HG03565 (cell line): ENCODE data around the gene FKBP6.
"Not testable (repeated sequence)": the region's sequence is repeated elsewhere in the genome, so short reads cannot be mapped to it uniquely, and the experiment has no call there.

Experiments used
- ATAC-seq: cut with Tn5 transposase; IDR thresholded peaks from one replicate; pipeline ENCODE4 v1.9.1; 2021; ENCODE audit warnings: mild to moderate bottlenecking, moderate library complexity; ENCODE audit not compliant: unreplicated experiment

Gene FKBP6

GRCh38 chr7:73323434-73324080 lies 4.4 kb upstream of the FKBP6 start:
- ATAC-seq, result not testable (repeated sequence)

DNA sequence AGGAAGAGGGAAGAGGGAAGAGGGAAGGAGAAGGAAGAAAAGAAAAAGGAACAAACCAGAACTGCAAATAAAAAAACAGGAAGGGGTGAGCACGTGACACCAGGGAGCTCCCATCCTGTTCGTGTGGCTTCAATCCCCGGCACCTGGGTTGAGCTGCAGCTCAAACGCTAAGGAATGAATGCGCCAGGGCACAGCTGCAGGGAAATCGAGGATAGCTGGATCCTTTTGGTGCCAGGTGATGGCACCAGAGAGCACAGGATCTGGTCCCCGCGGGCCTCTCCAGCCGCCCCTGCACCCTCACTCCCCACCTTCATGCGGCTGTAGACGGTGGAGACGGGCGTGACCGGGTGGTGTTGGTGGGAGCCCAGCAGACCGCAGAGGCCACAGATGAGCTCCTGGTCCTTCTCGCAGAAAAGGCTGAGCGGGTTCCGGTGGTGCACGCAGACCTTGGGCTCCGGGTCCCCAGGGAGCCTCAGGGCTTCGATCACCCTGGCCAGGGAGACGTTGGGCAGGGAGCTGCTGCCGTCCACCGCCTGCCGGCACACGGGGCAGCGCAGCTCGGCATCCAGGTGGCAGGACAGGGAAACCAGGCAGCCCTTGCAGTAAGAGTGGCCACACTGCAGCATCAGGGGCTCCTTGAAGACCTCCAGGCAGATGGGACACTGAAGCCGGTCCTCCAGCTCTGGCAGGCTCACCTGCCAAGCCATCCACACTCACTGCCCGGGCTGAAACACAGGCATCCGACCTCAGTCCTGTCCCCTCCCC lies 3.7 kb upstream of the FKBP6 start:
- ATAC-seq, result not testable (repeated sequence)

GRCh38 chr7:73325424-73325823 lies 2.5 kb upstream of the FKBP6 start:
- ATAC-seq, result not testable (repeated sequence)

GRCh38 chr7:73327449-73327848 lies 512 bp upstream of the FKBP6 start:
- not testable (repeated sequence) for ATAC-seq

DNA sequence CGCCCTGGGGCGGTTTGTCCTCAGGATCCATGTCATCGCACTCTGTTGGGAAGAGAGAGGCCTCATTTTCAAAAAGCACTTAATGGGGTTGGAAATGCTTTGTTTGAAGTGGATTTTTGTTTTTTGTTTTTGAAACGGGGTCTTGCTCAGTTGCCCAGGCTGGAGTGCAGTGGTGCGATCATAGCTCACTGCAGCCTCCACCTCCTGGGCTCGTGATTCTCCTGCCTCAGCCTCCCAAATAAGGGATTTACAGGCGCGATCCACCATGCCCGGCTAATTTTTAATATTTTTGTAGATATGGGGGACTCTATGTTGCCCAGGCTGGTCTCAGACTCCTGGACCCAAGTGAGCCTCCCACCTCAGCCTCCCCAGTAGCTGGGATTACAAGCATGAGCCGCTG lies 735 bp downstream of the FKBP6 start:
- no peak for ATAC-seq

DNA sequence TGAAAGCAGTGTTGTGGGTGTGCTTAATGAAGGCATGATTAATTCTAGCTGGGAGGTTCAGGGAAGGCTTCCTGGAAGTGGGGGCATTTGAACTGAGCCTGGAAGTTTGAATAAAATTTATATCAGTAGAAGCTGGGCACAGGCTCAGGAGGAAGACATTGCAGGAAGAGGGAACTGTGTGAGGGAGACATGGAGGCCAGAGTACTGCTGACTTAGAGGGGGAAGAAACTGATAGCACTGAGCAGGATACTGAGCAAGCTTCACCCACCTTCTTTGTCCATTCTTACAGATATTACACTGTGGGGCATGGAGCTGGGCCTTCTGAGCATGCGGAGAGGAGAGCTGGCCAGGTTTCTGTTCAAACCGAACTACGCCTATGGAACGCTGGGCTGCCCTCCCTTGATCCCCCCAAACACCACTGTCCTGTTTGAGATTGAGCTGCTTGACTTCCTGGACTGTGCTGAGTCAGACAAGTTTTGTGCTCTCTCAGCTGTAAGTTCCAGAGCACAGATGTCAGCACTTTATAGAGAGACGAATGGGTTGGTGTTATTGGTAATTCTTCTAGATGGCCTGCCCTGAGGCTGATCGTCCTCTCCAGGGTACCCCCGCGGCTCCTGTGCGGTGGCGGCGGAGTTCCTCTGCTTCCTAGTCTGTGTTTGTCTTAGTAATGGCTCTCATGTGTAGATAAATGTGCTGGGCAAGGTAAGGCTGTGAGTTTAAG lies 2.1 kb downstream of the FKBP6 start:
- ATAC-seq, result no peak

DNA sequence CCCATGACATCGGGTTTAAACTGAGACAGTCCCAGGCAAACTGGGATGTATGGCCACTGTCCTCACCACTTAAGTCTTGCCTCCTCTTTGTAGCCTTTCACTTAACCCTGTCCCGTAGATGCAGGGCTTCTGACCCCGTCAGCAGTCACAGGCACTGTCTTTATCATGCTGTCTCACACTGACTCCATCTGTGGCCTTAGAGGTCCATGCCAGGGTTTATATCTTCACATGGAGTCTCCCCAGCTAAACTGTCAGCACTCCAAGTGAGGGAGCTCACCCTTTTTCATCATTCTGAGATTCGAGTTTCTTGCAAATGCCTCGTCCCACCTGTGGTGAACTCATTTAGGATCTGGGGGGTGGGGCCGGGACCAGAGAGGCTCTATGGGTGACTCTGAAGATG lies 2.8 kb downstream of the FKBP6 start:
- ATAC-seq, result no peak

DNA sequence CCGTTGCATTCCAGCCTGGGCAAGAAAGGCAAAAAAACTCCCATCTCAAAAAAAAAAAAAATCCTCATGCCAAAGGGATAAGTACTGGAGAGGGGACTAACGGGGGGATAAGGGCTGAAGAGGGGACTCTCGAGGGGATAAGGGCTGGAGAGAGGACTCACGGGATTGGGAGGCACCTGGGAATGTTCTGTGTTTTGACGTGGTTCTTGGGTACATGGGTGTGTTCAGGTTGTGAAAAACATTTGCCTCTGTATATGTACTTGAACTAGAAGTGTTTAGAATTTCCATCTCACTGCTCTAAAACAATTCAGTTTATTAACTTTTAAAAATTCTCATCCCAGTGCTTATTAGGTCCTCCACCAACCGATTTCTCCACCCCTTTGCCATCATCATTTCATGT lies 4.5 kb downstream of the FKBP6 start:
- ATAC-seq, result no peak

DNA sequence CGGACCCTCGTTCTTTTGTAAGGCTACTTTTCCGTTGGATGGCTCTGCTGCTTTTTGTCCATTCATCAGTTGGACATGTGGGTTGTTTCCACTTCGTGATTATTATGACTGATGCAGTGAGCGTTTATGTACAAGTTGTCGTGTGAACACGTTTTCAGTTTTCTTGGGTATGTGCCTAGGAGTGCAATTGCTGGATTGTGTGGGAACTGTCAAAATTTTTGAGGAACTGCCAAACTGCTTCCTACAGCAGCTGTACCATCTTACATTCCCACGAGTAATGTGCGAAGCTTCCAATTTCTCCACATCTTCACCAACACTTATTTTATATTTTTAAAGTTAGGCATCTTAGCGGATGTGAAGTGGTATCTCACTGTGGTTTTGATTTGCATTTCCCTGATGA lies 10.4 kb downstream of the FKBP6 start:
- ATAC-seq, result no peak

- no peak for ATAC-seq
Observed at GRCh38 chr7:73340514-73340913, 12.6 kb downstream of the FKBP6 start.

DNA sequence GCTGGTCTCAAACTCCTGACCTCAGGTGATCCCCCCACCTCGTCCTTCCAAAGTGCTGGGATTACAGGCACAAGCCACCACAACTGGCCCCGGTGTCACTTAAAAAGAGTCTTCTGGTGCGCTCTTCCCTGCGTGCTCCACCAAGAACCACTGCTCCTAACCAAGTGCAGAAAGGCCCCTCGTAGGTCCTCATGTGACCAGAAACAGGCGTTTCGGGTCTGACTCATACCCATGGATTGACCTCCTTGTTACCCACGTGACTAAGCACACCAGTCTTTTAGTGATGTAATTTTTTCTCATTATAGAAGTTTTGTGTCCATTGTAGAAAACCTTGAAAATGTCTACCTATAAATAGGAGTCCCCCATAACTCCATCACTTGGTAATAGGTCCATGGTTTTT lies 13.9 kb downstream of the FKBP6 start:
- ATAC-seq, result no peak

DNA sequence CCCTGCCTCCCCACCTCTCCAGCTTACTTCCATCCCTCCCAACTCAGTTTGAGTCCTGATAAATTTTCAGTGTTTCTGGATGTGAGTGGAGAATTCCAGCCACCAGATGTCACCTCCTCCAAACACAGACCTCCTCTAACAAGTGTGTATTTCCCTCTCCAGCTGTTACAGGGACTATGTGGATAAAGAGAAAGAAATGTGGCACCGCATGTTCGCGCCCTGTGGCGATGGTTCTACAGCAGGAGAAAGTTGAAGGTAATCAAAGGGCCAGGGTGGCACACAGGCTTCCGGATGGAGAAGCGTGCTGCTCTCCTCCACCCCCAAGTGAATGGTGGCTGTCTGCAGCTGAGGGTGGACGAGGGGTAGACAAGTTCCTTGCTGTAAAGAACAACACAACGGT lies 14.7 kb downstream of the FKBP6 start:
- ATAC-seq, result no peak

DNA sequence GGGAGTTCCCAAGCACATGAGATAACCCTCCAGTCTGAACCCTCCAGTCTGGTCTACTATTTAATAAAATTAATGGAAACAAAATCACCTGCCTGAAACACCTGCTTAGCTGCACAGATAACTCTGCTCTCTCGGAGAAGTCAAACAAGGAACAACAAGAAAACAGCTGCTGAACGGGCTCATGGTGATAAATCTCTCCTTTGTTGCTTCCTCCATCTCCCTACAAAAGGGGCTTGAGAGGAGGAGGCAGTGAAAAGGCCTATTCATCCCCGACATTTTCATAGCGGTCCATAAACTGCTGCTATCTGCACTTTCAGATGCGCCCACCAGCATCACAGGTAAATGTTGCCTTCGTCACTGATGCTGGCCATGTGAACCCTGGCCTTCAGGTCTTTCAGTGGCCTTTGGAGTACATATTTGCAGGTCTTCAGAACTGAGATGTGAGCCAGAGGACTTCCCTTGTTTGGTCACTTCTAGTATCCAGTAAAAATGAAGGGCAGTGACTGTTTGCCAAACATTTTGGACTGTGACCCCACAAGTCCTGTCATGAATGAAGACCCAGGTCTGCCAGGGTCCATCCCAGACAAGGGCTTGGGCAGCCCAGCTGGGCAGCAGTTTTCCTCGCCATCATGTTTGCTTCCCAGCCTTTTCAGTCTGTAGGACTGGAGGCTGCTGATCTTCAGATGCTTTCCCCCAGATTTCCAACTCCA lies 15.9 kb downstream of the FKBP6 start:
- no peak for ATAC-seq

GRCh38 chr7:73345538-73345937 lies 17.6 kb downstream of the FKBP6 start:
- no peak for ATAC-seq

DNA sequence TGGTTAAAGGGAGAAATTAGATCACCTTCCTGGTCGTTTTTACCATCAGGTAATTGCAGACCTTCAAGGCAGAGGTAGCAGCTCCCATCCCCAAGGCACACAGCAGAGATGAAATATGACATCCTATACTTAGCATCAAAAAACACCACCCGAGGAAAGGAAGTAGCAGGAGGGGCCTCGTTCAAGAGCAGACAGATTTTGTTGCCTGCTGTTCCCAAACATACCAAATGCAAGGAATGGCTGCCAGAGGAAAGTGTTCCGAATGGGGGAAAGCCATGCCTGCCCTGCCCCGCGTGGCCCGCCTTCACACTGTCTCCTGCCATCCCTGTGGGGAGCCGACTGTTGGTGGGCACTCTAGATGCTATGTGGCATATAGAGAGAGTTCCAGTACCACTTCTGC lies 18.0 kb downstream of the FKBP6 start:
- no peak for ATAC-seq

GRCh38 chr7:73349763-73350162 lies 21.8 kb downstream of the FKBP6 start:
- no peak for ATAC-seq

- no peak for ATAC-seq
Observed at GRCh38 chr7:73350306-73351068, 22.5 kb downstream of the FKBP6 start.

DNA sequence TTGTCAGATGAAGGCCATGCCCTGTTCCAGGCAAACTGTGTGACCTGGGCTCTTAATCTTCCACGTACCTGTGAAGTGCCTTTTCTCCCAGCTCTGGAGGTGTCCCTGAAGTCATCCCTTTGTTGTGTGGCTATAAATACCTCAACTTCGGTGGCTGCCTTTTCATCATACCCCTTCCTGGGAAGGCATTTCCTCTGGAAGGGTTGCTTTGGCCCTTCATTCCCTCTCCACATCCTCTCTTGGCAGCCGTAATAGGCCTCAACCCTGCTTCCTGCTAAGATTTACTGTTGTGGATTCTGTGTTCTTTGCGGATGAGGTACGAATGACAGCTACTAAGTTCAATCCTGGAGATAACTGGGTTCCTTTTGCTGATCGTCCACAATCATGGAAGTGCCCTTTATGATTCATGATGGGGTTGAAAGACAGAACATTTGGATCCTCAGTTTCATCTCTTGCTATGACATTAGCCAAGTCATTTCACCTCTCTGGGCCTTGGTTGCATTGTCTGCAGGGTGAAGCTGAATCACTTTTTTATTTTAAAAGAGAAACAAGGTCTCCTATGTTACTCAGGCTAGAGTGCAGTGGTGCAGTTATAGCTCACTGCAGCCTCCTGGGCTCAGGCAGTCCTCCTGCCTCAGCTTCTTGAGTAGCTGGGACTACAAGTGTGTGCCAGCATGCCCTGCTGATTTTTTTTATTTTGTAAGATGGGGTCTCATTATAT lies 23.6 kb downstream of the FKBP6 start:
- ATAC-seq, result no peak

DNA sequence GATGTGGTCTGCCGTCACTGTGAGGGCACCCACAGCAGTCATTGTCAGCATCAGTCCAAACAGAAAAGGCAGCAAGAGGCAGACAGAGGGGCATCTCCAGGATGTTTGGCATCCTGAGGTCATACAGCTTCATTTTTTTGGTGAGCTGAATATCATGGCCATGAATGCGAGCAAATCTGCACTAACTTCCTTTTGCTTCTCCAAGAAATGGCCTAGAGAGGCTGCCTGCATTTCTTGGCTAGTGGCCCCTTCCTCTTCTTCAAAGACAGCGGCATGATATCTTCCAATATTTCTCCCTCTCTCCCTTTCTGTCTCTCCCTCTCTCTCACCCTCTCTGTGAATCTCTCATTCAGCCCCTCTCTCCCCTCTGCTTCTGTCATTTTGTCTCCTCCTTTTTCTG lies 24.8 kb downstream of the FKBP6 start:
- no peak for ATAC-seq

DNA sequence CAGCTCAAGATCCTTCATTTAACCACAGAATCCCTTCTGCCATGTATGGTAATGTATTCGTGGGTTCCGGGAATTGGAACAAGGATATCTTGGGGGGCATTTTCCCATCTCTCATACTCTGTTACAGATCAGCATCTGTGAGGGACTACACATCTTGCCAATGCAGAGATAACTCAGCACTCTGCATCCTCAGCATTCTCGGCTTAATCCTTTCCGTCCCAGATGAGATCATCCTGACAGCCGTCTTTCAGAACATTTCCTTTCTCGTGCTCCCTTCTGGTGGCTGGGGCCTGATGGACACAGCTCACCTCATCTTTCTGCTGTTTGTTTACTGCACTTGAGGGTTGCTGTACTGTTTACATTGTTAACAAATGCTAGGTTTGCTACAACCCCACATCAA lies 25.3 kb downstream of the FKBP6 start:
- ATAC-seq, result no peak
